Naive thymus-derived CD8-positive, alpha-beta T cell (primary cell): ENCODE results near the gene UNC79. TPM values are rescaled to one million over a fixed set of nuclear protein-coding genes. Genes with fewer than 3 reads are reported as not detected.

Experiments
- ATAC-seq, 2 donors: fragments of 150-1000 bp; cut with Tn5 transposase in 1 of 2; sonication (Bioruptor Pico), chemical (Tn5 transposase) in 1 of 2; 1 replicate in 1 of 2; 2 replicates in 1 of 2; pipeline ENCODE4 v1.10.0; 2021; ENCODE audit warnings: mild to moderate bottlenecking in 2 of 2, moderate library complexity in 2 of 2
- POLR2A ChIA-PET: fragments of 350-600 bp; sonication (Branson Sonifier 250); formaldehyde crosslinking; loops from one replicate; lab custom pipeline; 2021; ENCODE audit warnings: antibody characterized with exemption; lab: Charles Lee
- DNase-seq, 10 donors: peaks; one replicate each; pipeline versions ENCODE4 v3.0.0 to v3.0.0-alpha.2; 2020 to 2022
- H3K27ac Mint-ChIP-seq, 10 donors: one replicate each; pipeline ENCODE4 v1.8.0; 2020 to 2022; ENCODE audit warnings: mild to moderate bottlenecking in 10 of 10, mixed read lengths in 10 of 10, moderate library complexity in 4 of 10, inconsistent platforms in 1 of 10
- H3K27me3 Mint-ChIP-seq, 5 donors: one replicate each; pipeline ENCODE4 v1.8.0; 2021 to 2022; ENCODE audit warnings: mixed read lengths in 5 of 5
- H3K36me3 Mint-ChIP-seq, 3 donors: one replicate each; pipeline ENCODE4 v1.8.0; 2020 to 2022; ENCODE audit warnings: mixed read lengths in 3 of 3, mild to moderate bottlenecking in 2 of 3, inconsistent platforms in 1 of 3
- H3K4me1 Mint-ChIP-seq, 4 donors: one replicate each; pipeline ENCODE4 v1.8.0; 2021 to 2022; ENCODE audit warnings: mixed read lengths in 4 of 4
- H3K4me3 Mint-ChIP-seq, 10 donors: one replicate each; pipeline ENCODE4 v1.8.0; 2020 to 2022; ENCODE audit warnings: mild to moderate bottlenecking in 10 of 10, mixed read lengths in 10 of 10, moderate library complexity in 6 of 10, inconsistent platforms in 1 of 10
- H3K9me3 Mint-ChIP-seq, 9 donors: one replicate each; pipeline ENCODE4 v1.8.0; 2020 to 2022; ENCODE audit warnings: mixed read lengths in 9 of 9, mild to moderate bottlenecking in 3 of 9, inconsistent platforms in 1 of 9, moderate library complexity in 1 of 9
- polyA plus RNA-seq, 3 donors: library from polyadenylated mRNA; unstranded; fragments of 300-500 nt; fragmentation: Illumina TruSeq; gene quantifications; one replicate each; pipeline ENCODE4 v1.2.3, GENCODE V29; 2021
- total RNA-seq, 8 experiments: library from RNA in 2 of 8; stranded (reverse) in 2 of 8; gene quantifications; one replicate each; pipeline ENCODE4 v1.2.3 and lab custom pipeline; 2021 to 2026

The UNC79 gene
- total and polyA plus RNA-seq, 5 experiments from 2014 or later = not detected

GRCh38 chr14:93685121-93685895, 254.6 kb downstream of the UNC79 start:
- H3K27me3 Mint-ChIP-seq = peaks cover 18 to 47% (median 30%) of the 10 kb centered on the region in 5 donors
- H3K9me3 Mint-ChIP-seq = peaks cover 0 to 4% (median 0%) of the 10 kb centered on the region in 9 donors
- H3K27ac Mint-ChIP-seq = no peak overlapping the region
- POLR2A ChIA-PET = no interaction called here
- H3K36me3 Mint-ChIP-seq = peaks cover 0 to 4% (median 0%) of the 10 kb centered on the region in 3 donors
- no peak overlapping the region for H3K4me3 Mint-ChIP-seq
- DNase-seq (no peak), ATAC-seq (no peak)
- no peaks in the 10 kb centered on the region for H3K4me1 Mint-ChIP-seq

- H3K4me1 Mint-ChIP-seq = no peaks in the 10 kb centered on the region
Observed at GRCh38 chr14:93686268-93686667, 255.5 kb downstream of the UNC79 start.

GRCh38 chr14:93688239-93688666, 257.5 kb downstream of the UNC79 start:
- ATAC-seq (no peak), DNase-seq (no peak)
- POLR2A ChIA-PET = no interaction called here
- Mint-ChIP-seq H3K36me3 (peaks cover 0 to 4% (median 0%) of the 10 kb centered on the region in 3 donors), H3K4me3 (no peak overlapping the region), H3K27me3 (peaks cover 22 to 59% (median 33%) of the 10 kb centered on the region in 5 donors), H3K4me1 (no peaks in the 10 kb centered on the region), H3K9me3 (peaks cover 0 to 6% (median 0%) of the 10 kb centered on the region in 9 donors), H3K27ac (no peak overlapping the region)

More at GRCh38 chr14:93686268-93686667, 255.5 kb downstream of the UNC79 start:
- H3K27ac Mint-ChIP-seq = no peak overlapping the region
- H3K27me3 Mint-ChIP-seq = peaks cover 25 to 57% (median 33%) of the 10 kb centered on the region in 5 donors
- POLR2A ChIA-PET = no interaction called here
- H3K4me3 Mint-ChIP-seq = no peak overlapping the region
- no peak for DNase-seq
- peaks cover 0 to 6% (median 0%) of the 10 kb centered on the region in 9 donors for H3K9me3 Mint-ChIP-seq
- peaks cover 0 to 4% (median 0%) of the 10 kb centered on the region in 3 donors for H3K36me3 Mint-ChIP-seq
- ATAC-seq = no peak

- POLR2A ChIA-PET = no interaction called here
- peaks cover 22 to 59% (median 33%) of the 10 kb centered on the region in 5 donors for H3K27me3 Mint-ChIP-seq
- peaks cover 0 to 6% (median 0%) of the 10 kb centered on the region in 9 donors for H3K9me3 Mint-ChIP-seq
- H3K27ac Mint-ChIP-seq = peak overlapping the region in 1 of 10 donors; percentile 20
- H3K4me3 Mint-ChIP-seq = no peak overlapping the region
- no peak for ATAC-seq
- no peaks in the 10 kb centered on the region for H3K4me1 Mint-ChIP-seq
- no peak for DNase-seq
- peaks cover 0 to 4% (median 0%) of the 10 kb centered on the region in 3 donors for H3K36me3 Mint-ChIP-seq
Observed at GRCh38 chr14:93688820-93689219, 258.1 kb downstream of the UNC79 start.

GRCh38 chr14:93690146-93690545, 259.4 kb downstream of the UNC79 start:
- Mint-ChIP-seq H3K27ac (no peak overlapping the region), H3K4me3 (no peak overlapping the region), H3K36me3 (peaks cover 0 to 4% (median 0%) of the 10 kb centered on the region in 3 donors), H3K27me3 (peaks cover 22 to 59% (median 29%) of the 10 kb centered on the region in 5 donors), H3K4me1 (no peaks in the 10 kb centered on the region), H3K9me3 (peaks cover 0 to 6% (median 0%) of the 10 kb centered on the region in 9 donors)
- ATAC-seq = no peak
- POLR2A ChIA-PET = no interaction called here
- no peak for DNase-seq

- H3K27me3 Mint-ChIP-seq = peaks cover 18 to 53% (median 25%) of the 10 kb centered on the region in 5 donors
- no peaks in the 10 kb centered on the region for H3K4me1 Mint-ChIP-seq
- ATAC-seq = no peak
- H3K9me3 Mint-ChIP-seq = peaks cover 0 to 6% (median 2%) of the 10 kb centered on the region in 9 donors
- POLR2A ChIA-PET = no interaction called here
- no peak overlapping the region for H3K4me3 Mint-ChIP-seq
- no peak for DNase-seq
- H3K36me3 Mint-ChIP-seq = peaks cover 0 to 4% (median 0%) of the 10 kb centered on the region in 3 donors
- no peak overlapping the region for H3K27ac Mint-ChIP-seq
Observed at GRCh38 chr14:93691042-93691780, 260.5 kb downstream of the UNC79 start.

GRCh38 chr14:93693914-93694313, 263.2 kb downstream of the UNC79 start:
- Mint-ChIP-seq H3K27ac (no peak overlapping the region), H3K36me3 (peaks cover 0 to 4% (median 0%) of the 10 kb centered on the region in 3 donors), H3K4me1 (no peaks in the 10 kb centered on the region), H3K27me3 (peaks cover 11 to 26% (median 15%) of the 10 kb centered on the region in 5 donors), H3K9me3 (peaks cover 1 to 26% (median 9%) of the 10 kb centered on the region in 9 donors), H3K4me3 (no peak overlapping the region)
- POLR2A ChIA-PET = no interaction called here
- no peak for ATAC-seq
- DNase-seq = no peak

- Mint-ChIP-seq H3K9me3 (peaks cover 4 to 59% (median 25%) of the 10 kb centered on the region in 9 donors), H3K27me3 (peaks cover 8 to 39% (median 21%) of the 10 kb centered on the region in 5 donors), H3K4me1 (no peaks in the 10 kb centered on the region), H3K4me3 (no peak overlapping the region), H3K27ac (no peak overlapping the region), H3K36me3 (peaks cover 0 to 27% (median 0%) of the 10 kb centered on the region in 3 donors)
- no peak for ATAC-seq
- no peak for DNase-seq
- POLR2A ChIA-PET = no interaction called here
Observed at GRCh38 chr14:93700928-93701327, 270.2 kb downstream of the UNC79 start.

- H3K27me3 Mint-ChIP-seq = peaks cover 8 to 39% (median 21%) of the 10 kb centered on the region in 5 donors
- ATAC-seq = no peak
- POLR2A ChIA-PET = no interaction called here
- peaks cover 0 to 27% (median 0%) of the 10 kb centered on the region in 3 donors for H3K36me3 Mint-ChIP-seq
- no peak overlapping the region for H3K27ac Mint-ChIP-seq
- no peak for DNase-seq
- peaks cover 4 to 53% (median 25%) of the 10 kb centered on the region in 9 donors for H3K9me3 Mint-ChIP-seq
- no peak overlapping the region for H3K4me3 Mint-ChIP-seq
- H3K4me1 Mint-ChIP-seq = no peaks in the 10 kb centered on the region
Observed at GRCh38 chr14:93701562-93701961, 270.8 kb downstream of the UNC79 start.

- ATAC-seq (no peak), DNase-seq (no peak)
- POLR2A ChIA-PET = no interaction called here
- H3K27ac Mint-ChIP-seq = no peak overlapping the region
- peaks cover 0 to 27% (median 0%) of the 10 kb centered on the region in 3 donors for H3K36me3 Mint-ChIP-seq
- peak overlapping the region in 1 of 10 donors; percentile 46 for H3K4me3 Mint-ChIP-seq
- no peaks in the 10 kb centered on the region for H3K4me1 Mint-ChIP-seq
- peaks cover 2 to 40% (median 19%) of the 10 kb centered on the region in 9 donors for H3K9me3 Mint-ChIP-seq
- peaks cover 8 to 39% (median 21%) of the 10 kb centered on the region in 5 donors for H3K27me3 Mint-ChIP-seq
Observed at GRCh38 chr14:93702946-93703345, 272.2 kb downstream of the UNC79 start.

GRCh38 chr14:93703941-93704340, 273.2 kb downstream of the UNC79 start:
- POLR2A ChIA-PET = no interaction called here
- ATAC-seq = no peak
- no peak overlapping the region for H3K27ac Mint-ChIP-seq
- no peak overlapping the region for H3K4me3 Mint-ChIP-seq
- peaks cover 8 to 39% (median 21%) of the 10 kb centered on the region in 5 donors for H3K27me3 Mint-ChIP-seq
- no peak for DNase-seq
- no peaks in the 10 kb centered on the region for H3K4me1 Mint-ChIP-seq
- peaks cover 2 to 35% (median 16%) of the 10 kb centered on the region in 9 donors for H3K9me3 Mint-ChIP-seq
- peaks cover 0 to 26% (median 0%) of the 10 kb centered on the region in 3 donors for H3K36me3 Mint-ChIP-seq

- no peak for ATAC-seq
- no peaks in the 10 kb centered on the region for H3K4me1 Mint-ChIP-seq
Observed at GRCh38 chr14:93705513-93706156, 274.9 kb downstream of the UNC79 start.

More at GRCh38 chr14:93705513-93706156, 274.9 kb downstream of the UNC79 start:
- POLR2A ChIA-PET = no interaction called here
- DNase-seq = no peak
- Mint-ChIP-seq H3K9me3 (peaks cover 0 to 18% (median 3%) of the 10 kb centered on the region in 9 donors), H3K4me3 (no peak overlapping the region), H3K27ac (no peak overlapping the region), H3K27me3 (peaks cover 8 to 39% (median 19%) of the 10 kb centered on the region in 5 donors), H3K36me3 (peaks cover 0 to 10% (median 0%) of the 10 kb centered on the region in 3 donors)
